ENCODE results near the gene FNDC10. TPM values are rescaled to one million over a fixed set of nuclear protein-coding genes. Genes with fewer than 3 reads are reported as not detected.

Gene FNDC10
- total and polyA plus RNA-seq, 9 of the 15 experiments (the other 6 are each of a cell fraction or from before 2014, with no cell fraction given): 0.08 to 6.3 (median 1.6) TPM

- TF ChIP-seq AFF1 (IDR thresholded peaks at IDR 0.05; ENCODE audit: low read depth in 1 of 2, partially characterized antibody in 2 of 2): no peak
- TF ChIP-seq RERE (CRISPR knock-in tag; IDR thresholded peaks at IDR 0.05; ENCODE audit: borderline replicate concordance): no peak
- TF ChIP-seq DMBX1 (CRISPR knock-in tag; IDR thresholded peaks at IDR 0.05; ENCODE audit: borderline replicate concordance): peak; percentile 98
- no peak for TF ChIP-seq NRF1 (conservative IDR thresholded peaks at IDR 0.05 in 1 of 2, IDR thresholded peaks at IDR 0.05 in 1 of 2)
- TF ChIP-seq ELK3 (CRISPR knock-in tag; IDR thresholded peaks at IDR 0.05): 0 out of 2 replicates have a peak, but pooled peaks have one; percentile 37
- no peak for TF ChIP-seq HOMEZ (CRISPR knock-in tag; IDR thresholded peaks at IDR 0.05)
- no peak for TF ChIP-seq ZBTB49 (CRISPR knock-in tag; IDR thresholded peaks at IDR 0.05; ENCODE audit: borderline replicate concordance)
- TF ChIP-seq ELF2 (CRISPR knock-in tag; IDR thresholded peaks at IDR 0.05): no peak
- peak in 1 of 2 experiments; percentile 92; a peak in 2 of 4 replicates for TF ChIP-seq TEAD1 (CRISPR knock-in tag; IDR thresholded peaks at IDR 0.05)
- TF ChIP-seq FOS (IDR thresholded peaks at IDR 0.05; ENCODE audit: extremely low read depth, insufficient read length): no peak
- no peak for TF ChIP-seq CCAR2 (IDR thresholded peaks at IDR 0.05; ENCODE audit: low read depth, low read length)
- TF ChIP-seq POLR2A (conservative IDR thresholded peaks at IDR 0.05): no peak
These were observed 10.0 kb upstream of the FNDC10 start (continued) for GRCh38 chr1:1609822-1610485.

All from K562 (cell line).